K562 (cell line): ENCODE data around the gene MRPL37. TPM values are rescaled to one million over a fixed set of nuclear protein-coding genes. Genes with fewer than 3 reads are reported as not detected.

ENCODE experiments used
- ATAC-seq: fragments of 200-7000 bp; cut with Tn5 transposase; 3 replicates; pipeline ENCODE4 v1.9.1; 2020; ENCODE audit warnings: moderate library complexity
- BruUV-seq: library from RNA; stranded (reverse); fragments of 400-500 nt; replicated peaks from 2 replicates; lab custom pipeline; 2021; lab: Mats Ljungman, UMichigan
- CTCF ChIA-PET: fragments of 300-600 bp; formaldehyde crosslinking; extraction: SDS; loops from one replicate; lab custom pipeline; 2021; ENCODE audit warnings: low intra/inter-chr PET ratio; lab: Yijun Ruan, JAX
- POLR2A ChIA-PET: fragments of 300-600, 350-650 bp; sonication (Branson Sonifier 250); formaldehyde crosslinking; extraction: SDS; loops from one replicate; lab custom pipeline; 2021; ENCODE audit warnings: antibody characterized with exemption, inconsistent platforms; lab: Yijun Ruan, JAX
- DNase-seq, 4 experiments: peaks; one replicate each; pipeline versions ENCODE4 v3.0.0 to v3.0.0-alpha.2; 2011 to 2018; ENCODE audit warnings: low spot score in 3 of 4, mixed read lengths in 3 of 4; ENCODE audit errors: extremely low read depth in 1 of 4
- FAIRE-seq: peaks from 2 replicates; lab custom pipeline; 2011; peaks lifted over from hg19 to GRCh38; lab: Jason Lieb, UNC
- H2AFZ ChIP-seq: 2 replicates; pipeline ENCODE4 v1.6.0; 2011; ENCODE audit warnings: low read depth, low read length, control low read depth, inconsistent platforms
- H3K27ac ChIP-seq: fragments of 200-600 bp; 3 replicates; pipeline ENCODE4 v1.8.0; 2011; ENCODE audit warnings: low read depth, mild to moderate bottlenecking, control low read depth, inconsistent platforms, low read length, moderate library complexity, mixed read lengths; ENCODE audit errors: extremely low read depth
- H3K27me3 ChIP-seq, 2 experiments: fragments of 300-600 bp in 1 of 2; 2 replicates in 1 of 2; 3 replicates in 1 of 2; pipeline versions ENCODE4 v1.6.0 to v1.8.0; 2011; ENCODE audit warnings: inconsistent platforms in 2 of 2, low read length in 2 of 2, mild to moderate bottlenecking in 1 of 2, mixed read lengths in 1 of 2, moderate library complexity in 1 of 2; ENCODE audit not compliant: control insufficient read depth in 2 of 2, insufficient read depth in 2 of 2
- H3K36me3 ChIP-seq: fragments of 300-600 bp; 3 replicates; pipeline ENCODE4 v1.8.0; 2011; ENCODE audit warnings: mild to moderate bottlenecking, low read length, inconsistent platforms; ENCODE audit not compliant: control insufficient read depth, insufficient read depth
- H3K4me1 ChIP-seq, 2 experiments: fragments of 200-600 bp in 1 of 2; replicated peaks in 1 of 2; 2 replicates in 1 of 2; 3 replicates in 1 of 2; pipeline versions ENCODE4 v1.5.1 to v1.8.0; 2011; ENCODE audit warnings: inconsistent platforms in 2 of 2, low read length in 2 of 2, mild to moderate bottlenecking in 1 of 2, mixed read lengths in 1 of 2, moderate library complexity in 1 of 2; ENCODE audit not compliant: control insufficient read depth in 2 of 2, insufficient read depth in 2 of 2
- H3K4me2 ChIP-seq: 2 replicates; pipeline ENCODE4 v1.6.1; 2011; ENCODE audit warnings: low read length, control low read depth, inconsistent platforms, mixed read lengths; ENCODE audit not compliant: insufficient read depth
- H3K4me3 ChIP-seq: fragments of 200-600 bp; sonication (generic), shearing (Covaris generic); 2 replicates; pipeline ENCODE4 v1.5.1; 2016; ENCODE audit warnings: control low read depth, inconsistent platforms
- H3K79me2 ChIP-seq: fragments of 200-600 bp; 3 replicates; pipeline ENCODE4 v1.8.0; 2011; ENCODE audit warnings: low read length, inconsistent platforms; ENCODE audit not compliant: control insufficient read depth, insufficient read depth
- H3K9ac ChIP-seq, 2 experiments: 2 replicates each; pipeline versions ENCODE4 v1.6.0 to v1.6.1; 2011; ENCODE audit warnings: low read depth in 2 of 2, low read length in 2 of 2, control low read depth in 1 of 2, inconsistent platforms in 1 of 2, mild to moderate bottlenecking in 1 of 2, mixed read lengths in 1 of 2; ENCODE audit not compliant: insufficient read depth in 1 of 2
- H3K9me1 ChIP-seq: one replicate; pipeline ENCODE4 v1.6.0; 2011; ENCODE audit warnings: inconsistent platforms, mild to moderate bottlenecking, low read length, moderate library complexity; ENCODE audit not compliant: control insufficient read depth, insufficient read depth
- H3K9me3 ChIP-seq: replicated peaks from 2 replicates; pipeline ENCODE4 v1.5.1; 2011; ENCODE audit warnings: low read depth, low read length, inconsistent platforms; ENCODE audit not compliant: control insufficient read depth, insufficient read depth
- H4K20me1 ChIP-seq: replicated peaks from 2 replicates; pipeline ENCODE4 v1.6.1; 2011; ENCODE audit warnings: low read length, inconsistent platforms, mixed read lengths; ENCODE audit not compliant: control insufficient read depth, insufficient read depth
- ATF6 ChIP-seq: sonication (generic); formaldehyde crosslinking; IDR thresholded peaks from 2 replicates; pipeline ENCODE4 v1.4.0; 2020; ENCODE audit warnings: mild to moderate bottlenecking, missing genetic modification reagents
- CBFA2T2 ChIP-seq: fragments of 450-650 bp; conservative IDR thresholded peaks from 2 replicates; pipeline ENCODE4 v1.6.1; 2017; ENCODE audit warnings: mild to moderate bottlenecking
- CHCHD3 ChIP-seq: fragments of 250-450 bp; sonication (Bioruptor Pico); IDR thresholded peaks from 2 replicates; pipeline ENCODE4 v2.1.2; 2022; ENCODE audit warnings: mild to moderate bottlenecking
- DNMT1 ChIP-seq: fragments of 450-650 bp; IDR thresholded peaks from 2 replicates; pipeline ENCODE4 v1.6.1; 2016; ENCODE audit warnings: antibody characterized with exemption, mild to moderate bottlenecking
- E2F1 ChIP-seq: sonication (generic); formaldehyde crosslinking; IDR thresholded peaks from 2 replicates; pipeline ENCODE4 v1.8.1; 2023; ENCODE audit warnings: mild to moderate bottlenecking, missing genetic modification reagents, moderate library complexity
- EGR1 ChIP-seq: fragments of 450-650 bp; conservative IDR thresholded peaks from 2 replicates; pipeline ENCODE4 v1.6.1; 2017; ENCODE audit warnings: mild to moderate bottlenecking
- KDM1A ChIP-seq, 2 experiments: fragments of 450-650 bp; IDR thresholded peaks; 2 replicates each; pipeline ENCODE4 v1.6.1; 2016; ENCODE audit warnings: mild to moderate bottlenecking in 2 of 2
- LCOR ChIP-seq: sonication (generic); formaldehyde crosslinking; IDR thresholded peaks from 2 replicates; pipeline ENCODE4 v1.8.0; 2022; ENCODE audit warnings: mild to moderate bottlenecking, missing genetic modification reagents
- POLR2A ChIP-seq: fragments of 450-650 bp; conservative IDR thresholded peaks from 2 replicates; pipeline ENCODE4 v1.6.1; 2016
- POLR2AphosphoS5 ChIP-seq: IDR thresholded peaks from 2 replicates; pipeline ENCODE4 v1.6.1; 2011; ENCODE audit warnings: mild to moderate bottlenecking, low read depth, low read length, moderate library complexity; ENCODE audit not compliant: control insufficient read depth, insufficient read depth
- POLR2B ChIP-seq: fragments of 450-650 bp; IDR thresholded peaks from 2 replicates; pipeline ENCODE4 v1.6.1; 2018; ENCODE audit warnings: low read depth; ENCODE audit not compliant: partially characterized antibody
- POLR2G ChIP-seq: fragments of 200-400 bp; formaldehyde crosslinking; IDR thresholded peaks from 2 replicates; pipeline ENCODE4 v1.6.1; 2017; ENCODE audit warnings: low read depth, mild to moderate bottlenecking, antibody characterized with exemption, low read length, moderate library complexity
- SRSF1 ChIP-seq: fragments of 200-400 bp; formaldehyde crosslinking; IDR thresholded peaks from 2 replicates; pipeline ENCODE4 v1.6.1; 2017; ENCODE audit warnings: mild to moderate bottlenecking, low read depth, low read length, moderate library complexity
- SUPT5H ChIP-seq: fragments of 450-650 bp; IDR thresholded peaks from 2 replicates; pipeline ENCODE4 v1.6.1; 2016
- TAL1 ChIP-seq: fragments of 450-650 bp; IDR thresholded peaks from 2 replicates; pipeline ENCODE4 v1.6.1; 2016; ENCODE audit warnings: mild to moderate bottlenecking
- ZFP36 ChIP-seq: fragments of 150-350 bp; IDR thresholded peaks from 2 replicates; pipeline ENCODE4 v1.6.1; 2018; ENCODE audit warnings: low read length, low read depth; ENCODE audit not compliant: partially characterized antibody
- ZNF263 ChIP-seq: sonication (generic); formaldehyde crosslinking; IDR thresholded peaks from 2 replicates; pipeline ENCODE4 v1.8.0; 2022; ENCODE audit warnings: mild to moderate bottlenecking, missing genetic modification reagents, borderline replicate concordance
- ZNF354B ChIP-seq: fragments of 250-450 bp; sonication (Bioruptor Pico); IDR thresholded peaks from 2 replicates; pipeline ENCODE4 v1.4.0; 2020
- ZNF561 ChIP-seq: fragments of 450-650 bp; formaldehyde crosslinking; conservative IDR thresholded peaks from 2 replicates; pipeline ENCODE4 v1.4.0; 2020; ENCODE audit warnings: mild to moderate bottlenecking, moderate library complexity
- ZZZ3 ChIP-seq: fragments of 450-650 bp; IDR thresholded peaks from 2 replicates; pipeline ENCODE4 v1.6.1; 2016; ENCODE audit warnings: antibody characterized with exemption, mild to moderate bottlenecking, moderate library complexity
- WGBS: fragments of 100-300 bp; shearing (Covaris generic); methylation state at CpG from one replicate; pipeline ENCODE4 v1.1.6; 2016; ENCODE audit warnings: low coverage, mixed read lengths; ENCODE audit not compliant: insufficient coverage; ENCODE audit errors: missing lambda C conversion rate; 5-methylcytosine and 5-hydroxymethylcytosine counted together
- in situ Hi-C: fragments of 300-500 bp; cut with MboI; formaldehyde crosslinking; loops from 4 replicates; pipeline ENCODE4 v1.15.0; 2018; ENCODE audit warnings: inconsistent platforms, mixed read lengths
- intact Hi-C: fragments of 100-400 bp; cut with micrococcal nuclease; formaldehyde crosslinking; loops from 2 replicates; pipeline ENCODE4 v1.14.2; 2022
- polyA plus RNA-seq, 8 experiments: library from polyadenylated mRNA; depleted of rRNA in 4 of 8; stranded (reverse) in 5 of 8; unstranded in 3 of 8; fragments of >200 nt; fragmentation: Nextera tagmentation in 2 of 8; fragmentation: Illumina TruSeq in 1 of 8; extraction: Ambion mirVana in 2 of 8; extraction: Trizol in 1 of 8; gene quantifications; 2 replicates each; pipeline versions ENCODE4 v1.2.1 to v1.2.3, GENCODE V29; 2011 to 2014; ENCODE audit warnings: inconsistent platforms in 1 of 8, missing spikeins in 1 of 8
- total RNA-seq, 7 experiments: library from RNA; depleted of rRNA in 6 of 7; stranded (reverse); fragments of >200 nt in 6 of 7; fragmentation: Illumina TruSeq in 2 of 7; extraction: Trizol in 2 of 7; gene quantifications; 2 replicates each; pipeline versions ENCODE4 v1.2.1 to v1.2.3, GENCODE V29; 2011 to 2021; ENCODE audit warnings: low replicate concordance in 1 of 7

MRPL37 gene
- total and polyA plus RNA-seq, 9 of the 15 experiments (the other 6 are each of a cell fraction or from before 2014, with no cell fraction given): 52.2 to 303 (median 180) TPM

- peak; percentile 43 for TF ChIP-seq EGR1
- peak; percentile 51 for TF ChIP-seq POLR2B
- no peak for TF ChIP-seq KDM1A (IDR thresholded peaks at IDR 0.05)
- TF ChIP-seq ZNF561 (CRISPR knock-in tag): no peak
- no peak for TF ChIP-seq ZNF354B (CRISPR knock-in tag)
- peak; percentile 66 for TF ChIP-seq SUPT5H
- TF ChIP-seq POLR2AphosphoS5: no peak
- no peak for TF ChIP-seq ZZZ3
- no peak for TF ChIP-seq TAL1
- TF ChIP-seq CHCHD3 (CRISPR knock-in tag): no peak
- no peak for TF ChIP-seq LCOR (CRISPR knock-in tag)
Measured at GRCh38 chr1:54221113-54221834, 21.3 kb downstream of the MRPL37 start (continued).

- no peak overlapping the region for H3K4me2 ChIP-seq
- CTCF ChIA-PET: interaction anchor here (0.6 kb wide), 1 partner anchor 22 kb away, joined by 5 read pairs; no protein-coding TSS in a partner anchor
- ATAC-seq (peak; percentile 54), FAIRE-seq (peak; percentile 78), DNase-seq (peak; percentile 47 to 56 (median 50))
- no peaks in the 10 kb centered on the region for H3K27me3 ChIP-seq
- H2AFZ ChIP-seq: no peak overlapping the region
- H3K9me1 ChIP-seq: peaks cover 5% of the 10 kb centered on the region
- POLR2A ChIA-PET: interaction anchor here (0.6 to 15.5 kb wide), 6 partner anchors 9 to 360 kb away, joined by 3 to 148 read pairs (median 4); partner anchors contain the start of genes CYB5RL and MRPL37
- 87% methylated on average over 7 of the region's 7 CpGs for WGBS
- peaks cover 67% of the 10 kb centered on the region; the same call in 2 of the 3 replicates for H3K36me3 ChIP-seq
- H4K20me1 ChIP-seq: peaks cover 12% of the 10 kb centered on the region; the same call in 1 of the 2 replicates
- intact Hi-C loops (no loop called here), in situ Hi-C loops (no loop called here)
- H3K9ac ChIP-seq: peak overlapping the region in 1 of 2 experiments; percentile 22; a peak in 1 of 4 replicates
- BruUV-seq: no TSS peak
- H3K27ac ChIP-seq: no peak overlapping the region
- H3K4me3 ChIP-seq: no peak overlapping the region
- peaks cover 0 to 28% of the 10 kb centered on the region in 2 experiments; a peak in 2 of 5 replicates for H3K4me1 ChIP-seq
- H3K9me3 ChIP-seq: no peaks in the 10 kb centered on the region
- H3K79me2 ChIP-seq: no peaks in the 10 kb centered on the region
- no peak for TF ChIP-seq ZNF263 (CRISPR knock-in tag)
- no peak for TF ChIP-seq CBFA2T2
- TF ChIP-seq SUPT5H: peak; percentile 4; the same call in 1 of the 2 replicates
- TF ChIP-seq SRSF1: no peak
- no peak for TF ChIP-seq ATF6 (CRISPR knock-in tag)
- TF ChIP-seq POLR2G: peak; percentile 39
- peak; percentile 7 for TF ChIP-seq POLR2A
- no peak for TF ChIP-seq E2F1 (CRISPR knock-in tag)
- peak; percentile 85 for TF ChIP-seq ZFP36
- TF ChIP-seq DNMT1: no peak
Measured at GRCh38 chr1:54221867-54222484, 22.0 kb downstream of the MRPL37 start.
